Activated T-helper 17 cell treated with anti-CD3 and anti-CD28 coated beads, Interleukin-2, amount 50 U/mL, for 72 hours (primary cell): ENCODE results near the gene PRKCZ. TPM values are rescaled to one million over a fixed set of nuclear protein-coding genes. Genes with fewer than 3 reads are reported as not detected.

Experiments used
- ATAC-seq: fragments of 150-1000 bp; cut with Tn5 transposase; replicated peaks from 2 replicates; pipeline ENCODE4 v1.10.0; 2021; ENCODE audit warnings: mild to moderate bottlenecking, moderate library complexity
- H3K27ac Mint-ChIP-seq: one replicate; pipeline ENCODE4 v1.8.0; 2022; ENCODE audit warnings: mixed read lengths
- H3K27me3 Mint-ChIP-seq: one replicate; pipeline ENCODE4 v1.8.0; 2022; ENCODE audit warnings: mixed read lengths
- H3K36me3 Mint-ChIP-seq: one replicate; pipeline ENCODE4 v1.8.0; 2022; ENCODE audit warnings: low read depth, mild to moderate bottlenecking, mixed read lengths
- H3K4me1 Mint-ChIP-seq: one replicate; pipeline ENCODE4 v1.8.0; 2022; ENCODE audit warnings: mixed read lengths
- H3K4me3 Mint-ChIP-seq: one replicate; pipeline ENCODE4 v1.8.0; 2022; ENCODE audit warnings: mild to moderate bottlenecking, mixed read lengths
- H3K9me3 Mint-ChIP-seq: one replicate; pipeline ENCODE4 v1.8.0; 2022; ENCODE audit warnings: mixed read lengths
- total RNA-seq, 2 donors: library from RNA; stranded (reverse); gene quantifications; one replicate each; pipeline ENCODE4 v1.2.3, GENCODE V29; 2022

The PRKCZ gene
- total RNA-seq, 2 donors from 2014 or later, result 12.2 to 24.7 TPM

GRCh38 chr1:2126331-2127186 lies 76.3 kb downstream of the PRKCZ start:
- peak overlapping the region; percentile 48 for H3K4me3 Mint-ChIP-seq
- no peak for ATAC-seq

GRCh38 chr1:2127187-2128145 lies 77.3 kb downstream of the PRKCZ start:
- no peak overlapping the region for H3K27ac Mint-ChIP-seq
- ATAC-seq, result no peak
- peak overlapping the region; percentile 48 for H3K4me3 Mint-ChIP-seq

More at GRCh38 chr1:2126331-2127186, 76.3 kb downstream of the PRKCZ start:
- peaks cover 1% of the 10 kb centered on the region for H3K36me3 Mint-ChIP-seq
- peaks cover under 1% of the 10 kb centered on the region for H3K4me1 Mint-ChIP-seq
- H3K27me3 Mint-ChIP-seq, result no peaks in the 10 kb centered on the region
- no peak overlapping the region for H3K27ac Mint-ChIP-seq
- H3K9me3 Mint-ChIP-seq, result no peaks in the 10 kb centered on the region

GRCh38 chr1:2128189-2128901 lies 78.1 kb downstream of the PRKCZ start:
- Mint-ChIP-seq H3K4me1 (no peaks in the 10 kb centered on the region), H3K27me3 (no peaks in the 10 kb centered on the region), H3K36me3 (no peaks in the 10 kb centered on the region), H3K4me3 (no peak overlapping the region), H3K27ac (no peak overlapping the region), H3K9me3 (no peaks in the 10 kb centered on the region)
- ATAC-seq, result no peak

More at GRCh38 chr1:2127187-2128145, 77.3 kb downstream of the PRKCZ start:
- Mint-ChIP-seq H3K9me3 (no peaks in the 10 kb centered on the region), H3K27me3 (no peaks in the 10 kb centered on the region), H3K4me1 (no peaks in the 10 kb centered on the region), H3K36me3 (no peaks in the 10 kb centered on the region)

- no peak for ATAC-seq
- no peaks in the 10 kb centered on the region for H3K9me3 Mint-ChIP-seq
- no peaks in the 10 kb centered on the region for H3K27me3 Mint-ChIP-seq
- no peaks in the 10 kb centered on the region for H3K36me3 Mint-ChIP-seq
- H3K27ac Mint-ChIP-seq, result no peak overlapping the region
- H3K4me1 Mint-ChIP-seq, result no peaks in the 10 kb centered on the region
- no peak overlapping the region for H3K4me3 Mint-ChIP-seq
Observed at GRCh38 chr1:2129256-2129943, 79.2 kb downstream of the PRKCZ start.

GRCh38 chr1:2130156-2130555 lies 79.9 kb downstream of the PRKCZ start:
- Mint-ChIP-seq H3K27me3 (no peaks in the 10 kb centered on the region), H3K4me1 (no peaks in the 10 kb centered on the region), H3K4me3 (no peak overlapping the region), H3K9me3 (no peaks in the 10 kb centered on the region), H3K27ac (no peak overlapping the region), H3K36me3 (no peaks in the 10 kb centered on the region)
- ATAC-seq, result no peak

- Mint-ChIP-seq H3K27me3 (no peaks in the 10 kb centered on the region), H3K9me3 (no peaks in the 10 kb centered on the region), H3K27ac (no peak overlapping the region), H3K4me1 (no peaks in the 10 kb centered on the region), H3K36me3 (no peaks in the 10 kb centered on the region), H3K4me3 (no peak overlapping the region)
- no peak for ATAC-seq
Observed at GRCh38 chr1:2130871-2131289, 80.7 kb downstream of the PRKCZ start.

- Mint-ChIP-seq H3K4me1 (no peaks in the 10 kb centered on the region), H3K36me3 (no peaks in the 10 kb centered on the region), H3K4me3 (peak overlapping the region; percentile 82), H3K27me3 (no peaks in the 10 kb centered on the region), H3K27ac (peak overlapping the region; percentile 81), H3K9me3 (no peaks in the 10 kb centered on the region)
- no peak for ATAC-seq
Observed at GRCh38 chr1:2132222-2133038, 82.2 kb downstream of the PRKCZ start.

- Mint-ChIP-seq H3K36me3 (no peaks in the 10 kb centered on the region), H3K27ac (peak overlapping the region; percentile 81), H3K4me1 (no peaks in the 10 kb centered on the region), H3K9me3 (no peaks in the 10 kb centered on the region), H3K4me3 (peak overlapping the region; percentile 82), H3K27me3 (no peaks in the 10 kb centered on the region)
- ATAC-seq, result peak; percentile 95
Observed at GRCh38 chr1:2133039-2133878, 83.0 kb downstream of the PRKCZ start.

GRCh38 chr1:2133879-2134215 lies 83.6 kb downstream of the PRKCZ start:
- Mint-ChIP-seq H3K4me3 (peak overlapping the region; percentile 82), H3K27ac (no peak overlapping the region)

GRCh38 chr1:2134266-2134620 lies 84.0 kb downstream of the PRKCZ start:
- Mint-ChIP-seq H3K36me3 (no peaks in the 10 kb centered on the region), H3K27me3 (no peaks in the 10 kb centered on the region), H3K4me3 (no peak overlapping the region), H3K9me3 (no peaks in the 10 kb centered on the region), H3K4me1 (no peaks in the 10 kb centered on the region), H3K27ac (no peak overlapping the region)
- ATAC-seq, result no peak

More at GRCh38 chr1:2133879-2134215, 83.6 kb downstream of the PRKCZ start:
- H3K27me3 Mint-ChIP-seq, result no peaks in the 10 kb centered on the region
- H3K36me3 Mint-ChIP-seq, result no peaks in the 10 kb centered on the region
- no peaks in the 10 kb centered on the region for H3K9me3 Mint-ChIP-seq
- no peaks in the 10 kb centered on the region for H3K4me1 Mint-ChIP-seq
- no peak for ATAC-seq

GRCh38 chr1:2134621-2135307 lies 84.6 kb downstream of the PRKCZ start:
- no peaks in the 10 kb centered on the region for H3K4me1 Mint-ChIP-seq
- no peak overlapping the region for H3K4me3 Mint-ChIP-seq
- H3K36me3 Mint-ChIP-seq, result no peaks in the 10 kb centered on the region
- ATAC-seq, result no peak
- no peaks in the 10 kb centered on the region for H3K9me3 Mint-ChIP-seq
- H3K27me3 Mint-ChIP-seq, result no peaks in the 10 kb centered on the region
- H3K27ac Mint-ChIP-seq, result no peak overlapping the region

- Mint-ChIP-seq H3K4me3 (no peak overlapping the region), H3K4me1 (peaks cover 3% of the 10 kb centered on the region), H3K27me3 (no peaks in the 10 kb centered on the region), H3K36me3 (no peaks in the 10 kb centered on the region), H3K27ac (no peak overlapping the region), H3K9me3 (no peaks in the 10 kb centered on the region)
- ATAC-seq, result no peak
Observed at GRCh38 chr1:2135441-2135841, 85.2 kb downstream of the PRKCZ start.
